Activated CD4-positive, alpha-beta T cell treated with anti-CD3 and anti-CD28 coated beads for 36 hours (primary cell): Measurements from ENCODE around the gene DIPK1C. TPM values are rescaled to one million over a fixed set of nuclear protein-coding genes. Genes with fewer than 3 reads are reported as not detected.

Experiments used
- ATAC-seq: fragments of 200-7000 bp; cut with Tn5 transposase; one replicate; pipeline ENCODE4 v1.10.0; 2021; ENCODE audit warnings: mild to moderate bottlenecking, moderate library complexity
- CTCF ChIA-PET: fragments of 350-600 bp; sonication (Branson Sonifier 250); formaldehyde crosslinking; loops from one replicate; lab custom pipeline; 2021; ENCODE audit warnings: antibody characterized with exemption; lab: Charles Lee
- POLR2A ChIA-PET: fragments of 350-600 bp; sonication (Branson Sonifier 250); formaldehyde crosslinking; loops from one replicate; lab custom pipeline; 2021; ENCODE audit warnings: antibody characterized with exemption, inconsistent platforms; lab: Charles Lee
- DNase-seq: peaks from one replicate; pipeline ENCODE4 v3.0.0-alpha.2; 2020
- H3K27ac Mint-ChIP-seq: one replicate; pipeline ENCODE4 v1.8.0; 2021; ENCODE audit warnings: mixed read lengths
- H3K27me3 Mint-ChIP-seq: one replicate; pipeline ENCODE4 v1.8.0; 2021; ENCODE audit warnings: mixed read lengths
- H3K36me3 Mint-ChIP-seq: one replicate; pipeline ENCODE4 v1.8.0; 2021; ENCODE audit warnings: low read depth, mixed read lengths
- H3K4me1 Mint-ChIP-seq: one replicate; pipeline ENCODE4 v1.8.0; 2021; ENCODE audit warnings: mixed read lengths
- H3K4me3 Mint-ChIP-seq: one replicate; pipeline ENCODE4 v1.8.0; 2021; ENCODE audit warnings: mild to moderate bottlenecking, moderate library complexity, mixed read lengths
- H3K9me3 Mint-ChIP-seq: one replicate; pipeline ENCODE4 v1.8.0; 2021; ENCODE audit warnings: low read depth, mixed read lengths
- intact Hi-C, 2 experiments: fragments of 100-400 bp; cut with DNase I in 1 of 2; cut with micrococcal nuclease in 1 of 2; formaldehyde crosslinking; loops; one replicate each; pipeline versions ENCODE4 v1.14.2 to v1.15.1; 2022 to 2024; cut with DNase I, micrococcal nuclease
- total RNA-seq, 2 experiments: library from RNA; stranded (reverse); gene quantifications; one replicate each; pipeline ENCODE4 v1.2.3, GENCODE V29; 2021

Gene DIPK1C
- total RNA-seq, 2 experiments from 2014 or later = not detected

- Mint-ChIP-seq H3K27me3 (no peaks in the 10 kb centered on the region), H3K4me3 (no peak overlapping the region), H3K27ac (no peak overlapping the region), H3K9me3 (no peaks in the 10 kb centered on the region), H3K36me3 (no peaks in the 10 kb centered on the region), H3K4me1 (no peaks in the 10 kb centered on the region)
- POLR2A ChIA-PET = no interaction called here
- CTCF ChIA-PET = no interaction called here
- ATAC-seq (no peak), DNase-seq (no peak)
- intact Hi-C loops = no loop called here
These were observed 6.9 kb upstream of the DIPK1C start for GRCh38 chr18:74463983-74464382.

DNA sequence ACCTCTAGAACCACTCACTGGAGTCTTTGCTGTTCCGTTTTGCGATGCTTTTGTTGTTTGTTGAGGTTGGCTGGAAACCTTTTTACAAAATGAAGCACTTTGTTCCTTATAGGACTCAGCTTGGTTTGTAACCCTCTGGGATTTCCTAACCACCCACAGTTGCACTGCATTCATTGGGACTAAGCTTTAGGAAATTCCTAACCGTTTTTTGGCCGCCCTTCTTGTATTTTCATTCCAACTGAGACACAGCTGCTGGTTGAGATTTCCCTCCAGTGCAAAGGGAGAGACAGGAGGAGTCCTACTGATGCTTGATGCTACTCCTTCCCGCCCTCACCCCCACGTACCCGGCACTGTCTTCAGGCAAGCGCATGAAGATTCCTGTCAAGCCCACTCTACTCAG lies 6.1 kb upstream of the DIPK1C start:
- POLR2A ChIA-PET = no interaction called here
- CTCF ChIA-PET = no interaction called here

GRCh38 chr18:74460825-74461224 lies 3.7 kb upstream of the DIPK1C start:
- no peaks in the 10 kb centered on the region for H3K36me3 Mint-ChIP-seq
- no peak overlapping the region for H3K4me3 Mint-ChIP-seq
- no peak for DNase-seq
- ChIA-PET POLR2A (no interaction called here), CTCF (interaction anchor here (0.7 kb wide), 1 partner anchor 61 kb away, joined by 3 read pairs; no protein-coding TSS in a partner anchor)
- H3K27ac Mint-ChIP-seq = no peak overlapping the region
- no peak for ATAC-seq
- H3K27me3 Mint-ChIP-seq = peaks cover 12% of the 10 kb centered on the region
- H3K9me3 Mint-ChIP-seq = no peaks in the 10 kb centered on the region
- H3K4me1 Mint-ChIP-seq = peaks cover 4% of the 10 kb centered on the region
- intact Hi-C loops = no loop called here

More for the DNA sequence above, 6.1 kb upstream of the DIPK1C start:
- Mint-ChIP-seq H3K27me3 (peaks cover 3% of the 10 kb centered on the region), H3K27ac (no peak overlapping the region), H3K4me3 (no peak overlapping the region), H3K4me1 (no peaks in the 10 kb centered on the region), H3K9me3 (no peaks in the 10 kb centered on the region), H3K36me3 (no peaks in the 10 kb centered on the region)
- no peak for ATAC-seq
- intact Hi-C loops = no loop called here
- no peak for DNase-seq

DNA sequence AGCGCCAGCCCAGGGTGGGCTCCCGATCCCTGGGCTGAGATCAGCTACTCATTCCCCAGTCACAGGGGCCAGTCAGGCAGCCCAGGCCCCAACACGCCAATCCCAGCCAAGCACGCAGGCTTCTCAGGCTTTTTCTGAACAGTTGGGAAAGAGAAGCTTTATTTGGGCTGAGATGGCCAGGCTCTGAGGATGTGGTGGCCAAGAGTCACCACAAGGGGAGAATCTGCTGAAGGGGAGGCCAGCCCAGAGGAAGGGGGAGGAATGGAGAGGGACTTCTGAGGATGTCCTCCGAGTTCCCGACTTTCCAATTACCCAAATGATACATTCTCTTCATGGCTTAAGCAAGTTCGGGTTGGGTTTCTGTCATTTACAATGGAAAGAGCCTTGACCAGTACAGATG lies 2.8 kb upstream of the DIPK1C start:
- Mint-ChIP-seq H3K36me3 (no peaks in the 10 kb centered on the region), H3K27me3 (peaks cover 17% of the 10 kb centered on the region), H3K9me3 (no peaks in the 10 kb centered on the region), H3K4me3 (no peak overlapping the region), H3K4me1 (peaks cover 4% of the 10 kb centered on the region), H3K27ac (no peak overlapping the region)
- DNase-seq = no peak
- intact Hi-C loops = no loop called here
- POLR2A ChIA-PET = no interaction called here
- CTCF ChIA-PET = interaction anchor here (0.7 to 0.8 kb wide), 2 partner anchors 92 to 205 kb away, joined by 3 read pairs; no protein-coding TSS in a partner anchor
- no peak for ATAC-seq

- ChIA-PET POLR2A (no interaction called here), CTCF (interaction anchor here (0.6 kb wide), 1 partner anchor 57 kb away, joined by 4 read pairs; no protein-coding TSS in a partner anchor)
- H3K27ac Mint-ChIP-seq = no peak overlapping the region
- H3K4me3 Mint-ChIP-seq = no peak overlapping the region
- H3K4me1 Mint-ChIP-seq = peaks cover 4% of the 10 kb centered on the region
- H3K36me3 Mint-ChIP-seq = no peaks in the 10 kb centered on the region
- H3K27me3 Mint-ChIP-seq = peaks cover 31% of the 10 kb centered on the region
- no peaks in the 10 kb centered on the region for H3K9me3 Mint-ChIP-seq
- intact Hi-C loops = no loop called here
- ATAC-seq (no peak), DNase-seq (no peak)
These were observed 765 bp upstream of the DIPK1C start for GRCh38 chr18:74457725-74458421.

- peak overlapping the region; percentile 10 for H3K4me3 Mint-ChIP-seq
- ChIA-PET CTCF (no interaction called here), POLR2A (no interaction called here)
- H3K4me1 Mint-ChIP-seq = peaks cover 4% of the 10 kb centered on the region
- H3K9me3 Mint-ChIP-seq = no peaks in the 10 kb centered on the region
- ATAC-seq (no peak), DNase-seq (no peak)
- H3K36me3 Mint-ChIP-seq = no peaks in the 10 kb centered on the region
- intact Hi-C loops = no loop called here
- H3K27ac Mint-ChIP-seq = no peak overlapping the region
- H3K27me3 Mint-ChIP-seq = peaks cover 31% of the 10 kb centered on the region
These were observed 612 bp downstream of the DIPK1C start for GRCh38 chr18:74456349-74457042.

GRCh38 chr18:74456017-74456348 lies 1.1 kb downstream of the DIPK1C start:
- intact Hi-C loops = no loop called here
- H3K4me3 Mint-ChIP-seq = no peak overlapping the region
- H3K27ac Mint-ChIP-seq = no peak overlapping the region
- DNase-seq = no peak
- CTCF ChIA-PET = no interaction called here
- ATAC-seq = no peak
- H3K9me3 Mint-ChIP-seq = no peaks in the 10 kb centered on the region
- no peaks in the 10 kb centered on the region for H3K36me3 Mint-ChIP-seq
- peaks cover 4% of the 10 kb centered on the region for H3K4me1 Mint-ChIP-seq
- POLR2A ChIA-PET = no interaction called here
- peaks cover 33% of the 10 kb centered on the region for H3K27me3 Mint-ChIP-seq

DNA sequence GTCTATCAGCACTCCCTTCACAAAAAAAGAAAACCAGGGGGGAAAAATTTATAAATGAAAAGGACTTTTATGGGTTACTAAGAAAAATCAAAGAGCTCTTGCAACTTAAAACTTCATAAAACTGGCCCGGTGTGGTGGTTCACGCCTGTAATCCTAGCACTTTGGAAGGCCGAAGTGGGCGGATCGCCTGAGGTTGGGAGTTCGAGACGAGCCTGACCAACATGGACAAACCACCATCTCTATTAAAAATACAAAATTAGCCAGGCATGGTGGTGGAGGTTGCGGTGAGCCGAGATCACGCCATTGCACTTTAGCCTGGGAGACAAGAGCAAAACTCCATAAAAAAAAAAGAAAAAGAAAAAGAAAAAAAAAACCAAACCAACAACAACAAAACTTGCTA lies 1.7 kb downstream of the DIPK1C start:
- H3K27me3 Mint-ChIP-seq = peaks cover 33% of the 10 kb centered on the region
- H3K4me1 Mint-ChIP-seq = peaks cover 4% of the 10 kb centered on the region
- ChIA-PET POLR2A (no interaction called here), CTCF (no interaction called here)
- no peaks in the 10 kb centered on the region for H3K9me3 Mint-ChIP-seq
- ATAC-seq (no peak), DNase-seq (no peak)
- H3K4me3 Mint-ChIP-seq = no peak overlapping the region
- H3K36me3 Mint-ChIP-seq = no peaks in the 10 kb centered on the region
- H3K27ac Mint-ChIP-seq = no peak overlapping the region
- intact Hi-C loops = no loop called here

GRCh38 chr18:74454279-74454751 lies 2.8 kb downstream of the DIPK1C start:
- no peaks in the 10 kb centered on the region for H3K36me3 Mint-ChIP-seq
- no peak overlapping the region for H3K4me3 Mint-ChIP-seq
- ChIA-PET CTCF (no interaction called here), POLR2A (no interaction called here)
- no peak for DNase-seq
- intact Hi-C loops = no loop called here
- ATAC-seq = no peak
- peaks cover 33% of the 10 kb centered on the region for H3K27me3 Mint-ChIP-seq
- no peaks in the 10 kb centered on the region for H3K9me3 Mint-ChIP-seq
- H3K27ac Mint-ChIP-seq = no peak overlapping the region
- peaks cover 4% of the 10 kb centered on the region for H3K4me1 Mint-ChIP-seq

DNA sequence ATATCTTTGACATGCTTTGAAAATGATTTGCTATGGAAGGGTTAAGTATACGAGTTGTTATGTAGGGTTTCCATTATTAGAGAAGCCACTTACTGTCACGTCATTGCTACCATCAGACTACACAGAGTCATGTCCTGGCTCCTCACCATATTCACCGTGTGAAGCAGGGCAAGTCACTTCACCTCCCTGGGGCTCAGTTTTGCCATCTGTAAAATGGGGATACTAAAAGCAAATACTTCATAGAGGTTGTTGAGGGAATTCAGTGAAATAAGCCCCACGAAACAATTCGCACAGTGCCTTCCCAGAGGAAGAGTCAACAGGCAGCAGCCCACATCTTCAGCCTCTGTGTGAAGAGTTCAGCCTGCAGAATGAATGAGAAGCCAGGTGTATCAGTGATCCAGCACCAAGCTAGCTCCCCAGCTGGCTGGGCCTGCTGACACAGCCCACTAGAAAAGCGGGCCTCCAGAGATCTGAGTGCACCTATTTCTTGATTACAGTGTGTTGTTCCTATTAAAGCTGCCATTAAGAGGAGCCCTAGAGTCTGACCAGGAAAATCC lies 3.4 kb downstream of the DIPK1C start:
- intact Hi-C loops = no loop called here
- ChIA-PET POLR2A (no interaction called here), CTCF (no interaction called here)
- Mint-ChIP-seq H3K36me3 (no peaks in the 10 kb centered on the region), H3K9me3 (no peaks in the 10 kb centered on the region), H3K27ac (no peak overlapping the region), H3K27me3 (peaks cover 33% of the 10 kb centered on the region), H3K4me1 (peaks cover 4% of the 10 kb centered on the region), H3K4me3 (no peak overlapping the region)
- DNase-seq (no peak), ATAC-seq (no peak)

- CTCF ChIA-PET = no interaction called here
- POLR2A ChIA-PET = no interaction called here
- Mint-ChIP-seq H3K4me1 (peaks cover 4% of the 10 kb centered on the region), H3K9me3 (no peaks in the 10 kb centered on the region), H3K27ac (no peak overlapping the region), H3K4me3 (no peak overlapping the region), H3K36me3 (no peaks in the 10 kb centered on the region), H3K27me3 (peaks cover 28% of the 10 kb centered on the region)
- DNase-seq = no peak
- intact Hi-C loops = no loop called here
- ATAC-seq = no peak
These were observed 4.0 kb downstream of the DIPK1C start for GRCh38 chr18:74453016-74453566.
